HCEC 1CT (cell line): ENCODE measurements around the gene VSTM2L.

Experiments
- DNase-seq: peaks from one replicate; pipeline ENCODE4 v3.0.0-alpha.2; 2017

Gene VSTM2L

GRCh38 chr20:37920679-37921322 is 17.9 kb downstream of the VSTM2L start:
- no peak for DNase-seq

- no peak for DNase-seq
Observed at GRCh38 chr20:37921341-37921929, 18.5 kb downstream of the VSTM2L start.

- DNase-seq: no peak
Observed at GRCh38 chr20:37922016-37922415, 19.1 kb downstream of the VSTM2L start.

GRCh38 chr20:37925265-37926165 is 22.6 kb downstream of the VSTM2L start:
- DNase-seq: no peak

GRCh38 chr20:37926612-37927011 is 23.7 kb downstream of the VSTM2L start:
- no peak for DNase-seq

GRCh38 chr20:37927410-37928095 is 24.6 kb downstream of the VSTM2L start:
- DNase-seq: no peak

GRCh38 chr20:37928996-37929682 is 26.2 kb downstream of the VSTM2L start:
- DNase-seq: no peak

GRCh38 chr20:37929683-37930014 is 26.7 kb downstream of the VSTM2L start:
- no peak for DNase-seq

GRCh38 chr20:37931153-37931922 is 28.4 kb downstream of the VSTM2L start:
- DNase-seq: no peak

- no peak for DNase-seq
Observed at GRCh38 chr20:37932074-37932473, 29.1 kb downstream of the VSTM2L start.

- no peak for DNase-seq
Observed at GRCh38 chr20:37932919-37933318, 30.0 kb downstream of the VSTM2L start.

- no peak for DNase-seq
Observed at GRCh38 chr20:37933786-37934633, 31.1 kb downstream of the VSTM2L start.

GRCh38 chr20:37934634-37935375 is 31.9 kb downstream of the VSTM2L start:
- DNase-seq: no peak

- peak; percentile 46 for DNase-seq
Observed at GRCh38 chr20:37935435-37935834, 32.5 kb downstream of the VSTM2L start.

GRCh38 chr20:37936041-37936440 is 33.1 kb downstream of the VSTM2L start:
- no peak for DNase-seq

GRCh38 chr20:37936451-37936850 is 33.5 kb downstream of the VSTM2L start:
- no peak for DNase-seq

- DNase-seq: no peak
Observed at GRCh38 chr20:37937686-37938085, 34.8 kb downstream of the VSTM2L start.

- DNase-seq: no peak
Observed at GRCh38 chr20:37938181-37938750, 35.3 kb downstream of the VSTM2L start.

- DNase-seq: no peak
Observed at GRCh38 chr20:37938954-37939353, 36.0 kb downstream of the VSTM2L start.
